NB4 (cell line): ENCODE results near the gene PLEKHB2.
"Not testable (repeated sequence)": the region's sequence is repeated elsewhere in the genome, so short reads cannot be mapped to it uniquely, and the experiment has no call there.

Experiments
- DNase-seq: peaks from one replicate; pipeline ENCODE4 v3.0.0; 2010; ENCODE audit warnings: low read depth
- H3K4me3 ChIP-seq: one replicate; pipeline ENCODE4 v1.5.1; 2011; ENCODE audit warnings: mild to moderate bottlenecking, low read depth, low read length, moderate library complexity
- MYC ChIP-seq: IDR thresholded peaks from 2 replicates; pipeline ENCODE4 v1.6.1; 2011; ENCODE audit warnings: low read depth, low read length
- POLR2A ChIP-seq: IDR thresholded peaks from 2 replicates; pipeline ENCODE4 v1.6.1; 2011; ENCODE audit warnings: mild to moderate bottlenecking; ENCODE audit not compliant: insufficient read length; ENCODE audit errors: extremely low read depth
- TF ChIP-seq, protein P1 (sequence below): IDR thresholded peaks from one replicate; pipeline ENCODE4 v1.5.1; 2012; ENCODE audit warnings: low read depth, low read length
- TF ChIP-seq, protein P2 (sequence below): IDR thresholded peaks from 2 replicates; pipeline ENCODE4 v1.6.1; 2011; ENCODE audit warnings: low read depth, low read length

Gene PLEKHB2

DNA sequence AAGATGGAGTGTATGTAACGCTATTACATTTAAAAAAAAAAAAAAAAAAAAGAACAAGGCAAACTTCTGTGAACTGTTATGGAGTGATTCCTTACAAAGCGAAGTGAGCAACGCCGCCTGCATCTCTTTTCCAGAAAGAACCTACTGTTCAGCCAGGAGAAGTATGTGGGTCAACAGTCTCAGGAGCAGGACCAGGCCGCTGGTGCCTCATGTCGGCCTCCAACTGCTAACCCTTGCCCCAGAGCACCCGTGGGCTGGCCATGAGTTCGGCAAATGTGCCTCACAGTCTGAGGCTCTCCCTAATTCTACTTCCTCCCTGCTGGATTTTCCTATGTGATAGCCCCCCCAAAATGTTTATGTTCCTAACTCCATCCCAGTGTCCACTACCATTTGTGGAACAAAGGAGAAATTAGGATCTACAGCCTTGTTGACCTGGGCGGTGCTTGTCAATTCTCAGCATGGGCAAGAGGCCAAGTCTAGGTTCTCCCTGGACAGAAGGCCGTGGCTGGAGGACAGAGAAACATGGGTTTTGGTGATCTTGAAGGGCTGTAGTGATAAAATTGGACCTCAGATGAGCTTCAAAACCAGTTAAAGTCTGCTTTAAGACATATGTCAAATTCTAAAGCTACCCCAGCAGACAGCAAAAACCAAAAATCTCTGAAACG lies 27.8 kb upstream of the PLEKHB2 start:
- TF ChIP-seq POLR2A (no peak), MYC (no peak)
- TF ChIP-seq, protein P1, sequence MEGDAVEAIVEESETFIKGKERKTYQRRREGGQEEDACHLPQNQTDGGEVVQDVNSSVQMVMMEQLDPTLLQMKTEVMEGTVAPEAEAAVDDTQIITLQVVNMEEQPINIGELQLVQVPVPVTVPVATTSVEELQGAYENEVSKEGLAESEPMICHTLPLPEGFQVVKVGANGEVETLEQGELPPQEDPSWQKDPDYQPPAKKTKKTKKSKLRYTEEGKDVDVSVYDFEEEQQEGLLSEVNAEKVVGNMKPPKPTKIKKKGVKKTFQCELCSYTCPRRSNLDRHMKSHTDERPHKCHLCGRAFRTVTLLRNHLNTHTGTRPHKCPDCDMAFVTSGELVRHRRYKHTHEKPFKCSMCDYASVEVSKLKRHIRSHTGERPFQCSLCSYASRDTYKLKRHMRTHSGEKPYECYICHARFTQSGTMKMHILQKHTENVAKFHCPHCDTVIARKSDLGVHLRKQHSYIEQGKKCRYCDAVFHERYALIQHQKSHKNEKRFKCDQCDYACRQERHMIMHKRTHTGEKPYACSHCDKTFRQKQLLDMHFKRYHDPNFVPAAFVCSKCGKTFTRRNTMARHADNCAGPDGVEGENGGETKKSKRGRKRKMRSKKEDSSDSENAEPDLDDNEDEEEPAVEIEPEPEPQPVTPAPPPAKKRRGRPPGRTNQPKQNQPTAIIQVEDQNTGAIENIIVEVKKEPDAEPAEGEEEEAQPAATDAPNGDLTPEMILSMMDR: no peak
- TF ChIP-seq, protein P2, sequence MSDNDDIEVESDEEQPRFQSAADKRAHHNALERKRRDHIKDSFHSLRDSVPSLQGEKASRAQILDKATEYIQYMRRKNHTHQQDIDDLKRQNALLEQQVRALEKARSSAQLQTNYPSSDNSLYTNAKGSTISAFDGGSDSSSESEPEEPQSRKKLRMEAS: no peak
- DNase-seq: no peak
- no peak overlapping the region for H3K4me3 ChIP-seq

DNA sequence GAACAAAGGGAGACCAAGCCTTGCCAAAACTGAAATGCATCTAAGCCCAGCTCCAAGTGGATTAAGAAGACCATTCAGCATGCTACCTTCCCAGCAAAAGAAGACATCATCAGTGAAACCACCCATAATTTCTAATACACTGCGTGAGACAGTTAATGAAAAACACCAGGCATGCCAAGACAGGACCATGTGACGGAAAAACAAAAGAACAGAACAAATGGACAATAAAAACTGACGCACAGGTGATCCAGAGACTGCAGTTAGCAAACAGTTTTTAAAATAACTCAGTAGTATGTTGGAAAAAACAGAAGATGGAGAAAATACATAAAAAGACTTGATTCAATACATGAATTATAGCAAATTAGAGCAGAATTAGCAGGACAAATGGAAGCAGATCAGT lies 27.2 kb upstream of the PLEKHB2 start:
- H3K4me3 ChIP-seq: no peak overlapping the region
- TF ChIP-seq MYC (no peak), POLR2A (no peak)
- TF ChIP-seq, protein P2: no peak
- TF ChIP-seq, protein P1: no peak
- no peak for DNase-seq

DNA sequence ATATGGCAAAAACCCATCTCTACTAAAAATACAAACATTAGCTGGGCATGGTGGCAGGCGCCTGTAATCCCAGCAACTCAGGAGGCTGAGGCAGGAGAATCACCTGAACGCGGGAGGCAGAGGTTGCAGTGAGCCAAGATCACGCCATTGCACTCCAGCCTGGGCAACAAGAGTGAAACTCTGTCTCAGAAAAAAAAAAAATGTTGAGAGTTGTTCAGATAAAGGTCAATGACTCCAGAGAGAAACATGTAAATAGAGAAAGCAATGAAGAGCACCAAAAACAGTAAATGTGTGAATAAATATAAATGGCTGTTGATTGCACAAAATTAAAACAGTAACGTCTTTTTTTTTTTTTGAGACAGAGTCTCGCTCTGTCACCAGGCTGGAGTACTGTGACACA lies 25.2 kb upstream of the PLEKHB2 start:
- not testable (repeated sequence) for H3K4me3 ChIP-seq, DNase-seq

DNA sequence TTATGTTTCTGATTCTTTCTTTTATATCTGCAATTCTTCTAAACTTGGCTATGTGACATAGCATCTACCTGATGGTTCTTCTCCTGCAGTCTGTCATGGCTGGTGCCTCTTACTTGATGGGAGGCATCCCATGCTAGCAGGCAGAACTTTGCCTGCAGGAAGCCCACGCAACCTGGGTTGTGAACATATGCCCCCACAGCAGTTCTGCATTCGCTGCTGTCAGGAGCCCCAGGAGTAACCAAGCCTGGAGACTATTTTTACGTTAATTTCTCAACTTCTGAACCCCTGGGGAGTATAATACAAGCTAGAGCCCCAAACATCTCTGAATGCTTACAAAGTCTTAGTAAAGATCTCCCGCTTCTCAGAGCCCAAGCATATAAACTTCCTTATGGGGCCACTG lies 23.9 kb upstream of the PLEKHB2 start:
- peak; percentile 56 for DNase-seq
- TF ChIP-seq, protein P1: no peak
- TF ChIP-seq POLR2A: no peak
- TF ChIP-seq, protein P2: no peak
- no peak overlapping the region for H3K4me3 ChIP-seq

DNA sequence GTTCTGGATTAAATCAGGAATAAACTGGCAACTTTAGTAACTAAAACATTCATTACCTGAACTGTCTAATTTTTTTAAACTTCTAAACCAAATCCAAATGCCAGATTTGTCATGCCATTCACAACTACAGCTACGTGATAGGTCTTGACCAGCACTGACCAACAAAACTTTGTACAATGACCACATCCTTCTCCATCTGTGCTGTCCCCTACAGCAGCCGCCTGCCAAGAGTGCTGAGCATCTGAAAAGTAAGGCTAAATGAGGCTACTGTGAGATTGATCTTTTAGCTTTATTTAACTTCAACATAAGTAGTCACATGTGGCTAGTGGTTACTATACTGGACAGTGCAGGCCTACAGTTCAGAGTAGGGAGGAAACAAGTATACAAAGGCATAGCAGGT lies 19.5 kb upstream of the PLEKHB2 start:
- H3K4me3 ChIP-seq: no peak overlapping the region
- DNase-seq: no peak
- TF ChIP-seq, protein P2: no peak
- TF ChIP-seq POLR2A (no peak), MYC (no peak)
- TF ChIP-seq, protein P1: no peak

DNA sequence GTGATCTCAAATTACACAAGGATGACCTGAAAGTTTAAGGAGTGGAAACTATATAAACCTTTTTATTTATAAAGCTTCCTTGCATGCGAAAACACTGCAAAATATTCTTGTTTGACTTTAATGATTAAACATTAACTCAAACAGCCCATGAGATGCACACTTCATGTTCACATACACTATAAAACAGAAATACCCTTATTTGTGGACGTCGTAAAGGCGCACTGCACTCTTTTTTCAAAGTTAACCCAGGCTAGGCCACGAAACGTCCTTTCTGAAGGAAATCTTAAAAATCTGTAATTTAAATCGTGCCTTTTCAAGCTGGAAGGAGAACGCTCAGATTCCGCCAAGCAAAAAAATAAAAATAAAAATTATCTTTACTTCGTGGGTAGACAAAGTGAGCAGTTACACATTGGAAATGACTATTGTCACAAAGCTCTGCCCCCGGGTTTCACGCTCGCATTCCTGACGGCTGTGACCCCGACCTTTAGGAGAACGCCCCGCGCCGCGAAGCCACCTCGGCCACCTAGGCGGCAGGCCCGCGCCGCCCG lies 12.6 kb upstream of the PLEKHB2 start:
- DNase-seq: peak; percentile 14
- TF ChIP-seq, protein P2: no peak
- TF ChIP-seq POLR2A (no peak), MYC (no peak)
- TF ChIP-seq, protein P1: no peak
- peak overlapping the region; percentile 80 for H3K4me3 ChIP-seq
